Lung microvascular endothelial cell (primary cell): ENCODE results near the gene USP43. TPM values are rescaled to one million over a fixed set of nuclear protein-coding genes. Genes with fewer than 3 reads are reported as not detected.
"Not testable (repeated sequence)": the region's sequence is repeated elsewhere in the genome, so short reads cannot be mapped to it uniquely, and the experiment has no call there.

Experiments used
- DNase-seq, 2 donors: peaks; one replicate each; pipeline versions ENCODE4 v3.0.0 to v3.0.0-alpha.2; 2010; ENCODE audit warnings: low read depth in 2 of 2
- total RNA-seq: library from RNA; depleted of rRNA; stranded (reverse); fragments of >200 nt; gene quantifications from 2 replicates; pipeline ENCODE4 v1.2.1, GENCODE V29; 2014

The USP43 gene
- total RNA-seq, 1 donor from 2014 or later = not detected

DNA sequence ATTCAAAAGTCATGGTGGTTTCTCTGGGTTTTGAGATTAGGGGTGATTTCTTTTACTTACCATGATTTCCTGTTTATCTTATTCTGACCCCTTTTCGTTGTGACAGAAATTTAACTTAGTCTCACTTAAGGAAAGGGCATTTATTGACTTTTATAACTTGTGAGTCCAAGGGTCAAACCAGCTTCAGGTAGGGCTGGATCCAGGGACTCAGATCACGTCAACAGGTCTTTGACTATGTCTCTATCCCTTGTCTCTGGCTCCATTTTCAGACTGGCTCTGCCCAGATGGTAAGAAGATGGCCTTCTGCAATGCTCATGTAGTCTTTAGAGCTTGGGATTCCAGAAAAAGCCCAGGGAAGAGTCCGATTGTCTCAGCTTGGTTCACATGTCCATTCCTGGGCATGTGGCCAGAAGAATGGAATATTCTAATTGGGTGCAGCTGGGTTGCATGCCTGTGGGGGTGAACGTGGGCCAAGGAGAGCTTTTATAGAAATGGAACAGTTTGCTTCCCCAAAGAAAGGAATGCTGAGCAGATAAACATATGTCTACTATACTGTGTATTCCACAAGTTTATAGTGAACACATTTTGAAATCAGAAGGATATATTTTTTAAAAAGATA is 13.4 kb downstream of the USP43 start:
- no peak for DNase-seq

DNA sequence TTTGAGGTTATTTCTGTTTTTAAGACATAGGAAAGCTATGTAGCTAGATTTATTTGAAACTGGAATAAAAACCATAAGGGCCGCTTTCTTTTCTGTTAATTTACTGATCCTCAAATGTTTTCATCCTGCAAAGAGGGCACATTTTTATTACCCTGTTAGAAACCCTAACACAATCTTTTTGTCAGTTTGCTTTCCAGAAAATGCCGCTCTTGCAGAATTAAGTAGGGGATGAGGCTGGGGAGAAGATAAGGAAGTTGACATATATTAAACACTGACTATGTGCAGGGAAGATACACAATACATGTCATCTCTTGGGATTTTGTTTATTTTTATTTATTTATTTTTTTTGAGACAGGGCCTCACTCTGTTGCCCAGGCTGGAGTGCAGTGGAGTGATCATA is 15.7 kb downstream of the USP43 start:
- no peak for DNase-seq

DNA sequence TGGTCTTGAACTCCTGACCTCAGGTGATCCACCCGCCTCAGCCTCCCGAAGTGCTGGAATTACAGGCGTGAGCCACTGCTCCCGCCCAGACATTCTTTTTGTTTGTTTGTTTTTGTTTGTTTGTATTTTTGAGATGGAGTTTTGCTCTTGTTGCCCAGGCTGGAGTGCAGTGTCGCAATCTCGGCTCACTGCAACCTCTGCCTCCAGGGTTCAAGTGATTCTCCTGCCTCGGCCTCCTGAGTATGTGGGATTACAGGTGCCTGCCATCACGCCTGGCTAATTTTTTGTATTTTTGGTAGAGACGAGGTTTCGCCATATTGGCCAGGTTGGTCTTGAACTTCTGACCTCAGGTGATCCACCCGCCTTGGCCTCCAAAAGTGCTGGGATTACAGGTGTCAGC is 18.2 kb downstream of the USP43 start:
- DNase-seq = not testable (repeated sequence)

DNA sequence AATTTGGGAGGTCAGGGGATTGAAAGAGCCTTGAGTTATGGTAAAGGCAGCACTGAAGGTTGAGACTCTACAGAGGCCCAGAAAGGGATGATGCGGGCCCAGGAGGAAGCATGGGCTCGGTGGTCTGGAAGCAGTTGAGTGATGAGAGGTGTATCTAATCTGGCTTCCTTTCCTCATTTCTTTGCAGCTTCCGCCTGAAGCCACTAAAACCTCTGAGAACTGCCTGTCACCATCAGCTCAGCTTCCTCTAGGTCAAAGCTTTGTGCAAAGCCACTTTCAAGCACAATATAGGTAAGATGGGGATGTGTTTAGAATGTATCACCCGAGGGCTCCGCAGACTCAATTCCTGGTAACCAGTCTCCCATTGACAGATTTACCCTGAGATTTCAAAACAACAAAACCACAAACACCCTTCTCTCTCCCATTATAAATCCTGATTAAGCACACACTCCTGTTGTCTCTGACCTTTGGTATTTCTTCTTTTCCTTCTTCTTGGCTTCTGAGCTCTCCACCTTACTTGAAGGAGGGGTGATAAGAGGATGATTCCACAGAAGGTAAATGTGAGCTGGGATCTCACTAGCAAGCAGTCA is 21.2 kb downstream of the USP43 start:
- DNase-seq = no peak

DNA sequence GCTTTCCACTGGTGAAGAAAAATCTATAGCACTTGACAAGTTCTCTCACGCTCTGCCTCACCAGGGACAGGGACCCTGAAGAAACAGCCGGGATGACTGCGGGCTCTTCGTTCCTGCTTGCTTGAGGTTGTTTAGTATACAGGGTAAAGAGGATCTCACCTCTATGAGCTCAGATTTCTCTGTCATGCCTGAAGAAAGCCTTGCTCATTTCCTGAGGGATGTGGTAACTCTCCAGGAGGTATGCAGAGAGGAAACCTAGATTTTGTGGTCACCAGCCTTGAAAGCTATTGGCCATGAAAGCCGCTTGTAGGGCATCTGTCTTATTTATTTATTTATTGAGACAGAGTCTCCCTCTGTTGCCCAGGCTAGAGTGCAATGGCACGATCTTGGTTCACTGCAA is 23.2 kb downstream of the USP43 start:
- no peak for DNase-seq

DNA sequence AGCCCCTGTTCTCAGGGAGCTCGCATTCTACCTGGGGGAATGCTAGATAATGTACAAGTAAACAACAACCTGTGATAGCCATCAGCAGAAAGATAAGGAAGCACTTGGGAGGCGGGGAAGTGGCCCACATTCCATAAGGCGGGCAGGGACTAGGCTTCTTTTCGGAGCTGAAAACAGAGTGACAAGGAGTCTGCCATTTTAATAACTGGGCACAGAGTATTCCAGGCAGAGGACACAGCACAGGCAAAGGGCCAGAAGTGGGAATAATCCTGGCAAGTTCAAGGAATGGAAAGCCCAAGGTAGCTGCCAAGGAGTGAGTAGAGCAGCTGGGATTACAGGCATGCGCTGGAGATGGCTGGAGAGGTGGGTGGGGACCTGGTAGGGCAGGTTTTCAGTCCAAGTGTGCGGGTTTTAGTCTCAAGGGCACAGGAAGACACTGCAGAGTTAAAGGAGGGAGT is 24.3 kb downstream of the USP43 start:
- DNase-seq = no peak

DNA sequence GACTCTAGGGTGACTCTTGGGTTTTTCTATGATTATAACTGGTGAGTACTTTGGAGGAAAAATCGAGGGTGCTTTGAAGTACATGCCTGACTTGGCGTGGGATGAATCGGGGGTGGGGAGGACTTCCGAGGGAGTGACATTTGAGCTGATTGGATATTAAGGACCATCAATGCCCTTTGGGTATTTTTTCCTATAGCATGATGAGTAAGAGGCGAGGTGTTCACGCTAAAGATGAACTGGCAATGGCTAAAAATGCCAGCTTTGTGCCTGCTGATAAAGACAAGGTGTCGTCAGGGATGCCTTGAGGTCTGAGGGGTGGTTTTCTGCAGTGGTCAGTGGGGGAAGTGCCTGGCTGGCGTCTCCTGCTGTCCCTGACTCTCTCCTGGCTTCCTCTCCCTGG is 25.3 kb downstream of the USP43 start:
- no peak for DNase-seq

DNA sequence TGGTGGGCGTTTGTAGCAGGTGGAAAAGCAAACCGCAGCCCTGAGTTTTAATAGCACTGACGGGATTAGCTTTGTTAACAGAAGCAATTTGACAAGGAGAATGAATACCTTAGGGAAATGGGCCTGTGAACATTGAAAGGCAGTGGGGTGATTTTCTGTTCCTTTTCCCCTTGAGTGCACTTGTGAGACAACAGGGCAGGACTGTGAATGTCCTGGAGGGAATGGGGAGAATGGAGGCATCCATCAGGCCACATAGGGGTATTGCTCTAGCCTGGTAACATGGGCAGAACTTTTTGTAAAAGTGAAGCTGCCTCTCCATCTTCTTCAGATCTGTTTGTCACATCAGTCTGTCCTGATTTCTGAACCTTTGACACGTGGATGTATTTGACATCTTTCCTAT is 26.2 kb downstream of the USP43 start:
- no peak for DNase-seq

DNA sequence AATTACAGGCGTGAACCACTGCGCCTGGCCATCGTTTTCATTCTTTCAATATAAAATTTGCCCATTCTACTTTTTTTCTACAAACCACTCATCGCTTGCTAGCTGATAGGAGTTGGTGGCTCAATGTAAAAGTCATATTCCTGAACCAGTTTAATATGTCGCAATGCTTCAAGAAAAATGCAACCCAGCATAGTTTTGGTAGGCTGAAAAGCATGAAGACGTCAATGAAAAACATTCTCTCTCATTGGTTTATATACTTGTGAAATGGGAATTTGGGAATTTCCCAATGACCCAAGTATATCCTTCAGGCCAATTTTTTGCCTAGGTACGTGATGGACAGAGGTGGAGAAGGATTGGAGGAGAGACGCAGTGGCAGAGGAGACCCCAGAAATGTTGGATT is 26.9 kb downstream of the USP43 start:
- no peak for DNase-seq

DNA sequence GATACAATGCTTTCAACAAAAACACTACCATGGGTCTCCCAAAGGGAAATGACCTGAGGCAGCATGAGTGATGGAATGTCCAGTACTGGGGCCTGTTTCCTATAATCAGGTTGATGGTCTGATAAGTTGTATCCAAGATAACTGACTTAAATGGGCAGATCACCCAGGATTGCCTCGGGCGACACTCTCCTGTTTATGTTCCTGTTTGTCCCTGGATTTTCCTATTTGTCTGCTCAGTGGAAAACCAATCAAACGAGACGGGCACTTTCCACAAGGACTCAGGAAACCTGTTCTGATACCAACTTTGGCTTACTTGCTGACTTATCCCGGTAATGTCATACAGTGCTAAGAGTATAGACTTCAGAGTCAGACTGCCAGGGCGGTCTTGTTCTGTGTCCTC is 27.4 kb downstream of the USP43 start:
- DNase-seq = no peak

DNA sequence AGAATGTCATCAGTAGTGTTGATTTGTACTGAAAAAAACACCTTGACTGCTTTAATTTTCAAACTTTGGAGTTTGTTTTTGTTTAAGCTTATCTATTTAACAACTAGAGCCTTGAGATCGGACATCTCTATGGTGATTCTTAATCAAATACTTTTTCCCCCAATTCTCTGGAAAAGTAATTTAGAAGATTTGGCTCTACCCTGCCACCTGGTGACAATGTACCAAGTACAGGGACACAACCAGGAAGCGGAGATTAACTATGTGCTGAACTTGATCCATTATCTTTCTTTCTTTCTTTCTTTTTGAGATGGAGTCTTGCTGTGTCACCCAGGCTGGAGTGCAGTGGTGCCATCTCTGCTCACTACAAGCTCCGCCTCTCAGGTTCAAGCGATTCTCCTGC is 30.8 kb downstream of the USP43 start:
- peak in 1 of 2 donors; percentile 7 for DNase-seq

DNA sequence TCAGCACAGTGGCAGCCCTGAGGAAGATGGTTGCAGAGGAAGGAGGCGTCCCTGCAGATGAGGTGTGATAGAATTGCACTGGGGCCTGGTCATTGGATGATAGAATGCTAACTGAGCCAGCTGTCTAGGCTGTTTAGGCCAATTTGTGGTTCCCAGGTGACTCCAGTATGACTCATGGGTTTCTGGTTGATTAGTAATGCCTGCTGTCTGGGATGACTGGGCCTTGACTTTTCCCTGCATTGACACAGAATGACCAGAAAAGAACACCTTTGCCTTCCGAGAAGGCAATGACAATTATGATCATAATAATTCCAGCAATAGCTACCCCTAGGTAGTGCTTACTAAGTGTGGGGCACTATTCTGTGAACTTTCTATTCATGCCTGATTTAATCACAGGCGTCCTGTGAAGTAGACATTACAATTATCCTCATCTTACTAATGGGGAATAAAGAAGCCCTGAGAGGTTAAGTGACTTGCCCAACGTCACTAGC is 31.5 kb downstream of the USP43 start:
- DNase-seq = no peak

DNA sequence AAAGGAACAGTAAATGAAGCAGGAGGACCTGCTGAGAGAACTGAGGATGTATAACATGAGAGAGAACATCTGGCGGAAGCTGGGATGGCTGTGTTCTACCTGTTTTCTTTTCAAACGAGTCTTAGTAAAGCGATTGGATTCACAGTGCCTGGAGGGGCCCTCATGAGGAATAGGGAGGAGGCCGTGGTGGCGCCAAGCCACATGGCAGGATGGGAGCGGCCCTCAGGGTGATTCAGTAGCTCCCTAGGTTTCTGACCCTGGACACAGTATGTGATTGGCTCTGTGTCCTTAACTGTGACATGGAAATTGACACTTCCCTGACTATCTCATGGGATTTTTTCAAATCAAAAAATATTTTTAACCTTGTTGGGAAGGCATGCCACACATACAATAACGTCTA is 32.1 kb downstream of the USP43 start:
- no peak for DNase-seq

DNA sequence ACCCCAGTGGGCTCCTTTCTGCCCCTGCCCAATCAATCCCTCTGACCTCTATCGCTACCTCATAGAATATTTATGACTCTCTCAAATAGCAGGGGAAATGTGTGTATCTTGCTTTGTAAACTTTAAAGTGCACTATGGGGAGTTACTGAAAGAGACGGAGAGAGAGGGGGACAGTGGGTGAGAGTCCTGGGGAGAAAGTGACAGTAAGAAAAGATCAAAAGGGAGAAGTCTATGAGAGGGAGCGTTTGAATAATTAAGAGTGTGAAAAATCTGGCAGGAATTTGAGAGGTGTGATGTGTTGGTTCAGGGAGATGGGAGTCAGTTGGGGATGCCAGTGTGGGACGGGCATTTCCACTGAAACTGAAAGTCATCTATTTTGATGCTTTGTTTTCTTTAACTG is 32.6 kb downstream of the USP43 start:
- no peak for DNase-seq

DNA sequence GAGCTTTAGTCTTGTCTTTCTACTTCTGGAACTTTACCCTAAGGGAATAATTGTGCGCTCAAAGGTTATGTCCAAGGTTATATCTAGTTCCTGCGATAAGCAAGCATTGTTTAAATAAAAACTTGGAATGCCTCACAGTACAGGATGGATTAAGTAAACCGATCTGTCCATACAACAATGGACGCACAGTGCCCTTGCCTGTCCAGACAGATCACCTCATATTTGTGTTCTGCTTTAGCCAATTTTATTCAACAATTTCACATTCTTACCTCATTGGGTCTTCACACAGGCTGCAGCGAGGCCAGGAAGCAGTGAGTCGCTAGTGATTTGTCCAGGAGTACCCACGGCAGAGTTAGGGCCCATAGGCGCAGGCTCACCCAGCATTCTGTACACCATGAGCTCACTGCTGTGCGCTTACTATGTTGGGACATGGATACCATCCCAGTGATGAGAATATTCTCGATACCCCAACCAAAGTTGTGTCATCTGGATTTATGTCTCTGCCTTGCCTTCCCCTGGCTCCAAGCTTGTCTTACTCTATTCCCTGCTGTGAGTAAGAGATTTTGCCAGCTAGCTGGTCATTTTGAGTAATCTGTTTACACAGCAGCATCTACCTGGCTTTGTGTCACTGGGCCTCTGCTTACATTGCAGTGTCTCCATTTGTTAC is 39.8 kb downstream of the USP43 start:
- DNase-seq = no peak

DNA sequence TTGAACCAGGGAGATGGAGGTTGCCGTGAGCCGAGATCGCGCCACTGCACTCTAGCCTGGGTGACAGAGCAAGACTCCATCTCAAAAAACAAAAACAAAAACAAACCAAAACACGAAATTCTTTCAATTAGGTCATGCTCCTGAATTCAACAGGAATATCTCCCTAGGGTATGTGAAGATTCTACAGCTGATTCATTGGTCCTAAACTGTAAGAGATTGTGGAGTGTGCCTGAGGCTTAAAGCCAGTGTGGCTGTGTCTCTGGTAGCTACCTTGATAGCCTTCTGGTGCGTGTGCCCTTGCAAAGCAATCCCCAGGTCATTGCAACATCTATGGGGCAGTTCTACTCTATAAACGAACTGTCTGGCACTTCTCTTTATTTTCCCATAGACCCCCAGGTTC is 48.4 kb downstream of the USP43 start:
- DNase-seq = no peak

DNA sequence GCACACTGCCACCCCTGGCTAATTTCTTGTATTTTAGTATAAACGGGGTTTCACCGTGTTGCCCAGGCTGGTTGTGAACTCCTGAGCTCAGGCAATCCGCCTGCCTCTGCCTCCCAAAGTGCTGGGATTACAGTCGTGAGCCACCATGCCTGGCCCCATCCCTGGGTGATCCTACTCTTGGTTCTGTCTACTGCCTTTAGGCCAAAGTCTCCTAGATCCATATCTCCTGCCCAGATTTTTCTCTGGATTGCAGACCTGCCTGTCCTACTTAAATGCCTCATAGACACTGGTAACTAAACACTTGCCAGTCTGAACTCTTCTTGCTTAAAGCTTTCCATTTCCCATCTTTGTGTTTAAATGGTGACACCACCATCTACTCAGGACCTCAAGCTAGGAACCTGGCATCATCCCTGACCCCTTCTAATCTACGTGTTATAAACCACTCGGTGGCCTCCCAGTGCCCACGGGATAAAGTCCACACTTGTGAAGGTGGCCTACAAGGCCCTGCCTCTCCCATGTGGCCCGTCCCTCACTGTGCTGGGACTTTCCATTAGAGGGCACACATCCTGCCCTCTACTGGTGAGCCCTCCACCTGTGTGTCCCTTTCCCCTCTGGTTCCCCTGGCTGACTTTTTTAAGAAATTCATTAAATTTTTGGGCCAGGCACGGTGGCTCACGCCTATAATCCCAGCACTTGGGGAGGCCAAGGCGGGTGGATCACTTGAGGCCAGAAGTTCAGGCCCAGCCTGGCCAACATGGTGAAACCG is 51.1 kb downstream of the USP43 start:
- no peak for DNase-seq

DNA sequence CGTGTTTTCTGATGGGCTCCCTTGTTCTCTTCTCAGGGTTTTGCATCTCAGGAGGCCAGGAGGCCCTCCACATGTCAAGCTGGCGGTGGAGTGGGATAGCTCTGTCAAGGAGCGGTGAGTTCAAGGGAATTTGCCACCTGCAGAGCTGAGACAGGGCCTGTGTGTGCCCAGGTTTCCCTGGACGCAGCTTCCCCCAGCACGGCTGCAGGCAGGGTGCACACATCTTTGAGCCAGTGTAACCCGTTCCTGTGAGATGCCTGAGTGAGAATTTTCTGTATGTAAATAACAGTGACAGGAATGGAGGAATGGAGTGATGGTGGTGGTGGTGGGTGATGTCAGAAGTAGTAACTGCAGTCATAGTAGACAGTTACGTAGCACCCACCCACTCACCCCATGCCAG is 54.8 kb downstream of the USP43 start:
- no peak for DNase-seq

DNA sequence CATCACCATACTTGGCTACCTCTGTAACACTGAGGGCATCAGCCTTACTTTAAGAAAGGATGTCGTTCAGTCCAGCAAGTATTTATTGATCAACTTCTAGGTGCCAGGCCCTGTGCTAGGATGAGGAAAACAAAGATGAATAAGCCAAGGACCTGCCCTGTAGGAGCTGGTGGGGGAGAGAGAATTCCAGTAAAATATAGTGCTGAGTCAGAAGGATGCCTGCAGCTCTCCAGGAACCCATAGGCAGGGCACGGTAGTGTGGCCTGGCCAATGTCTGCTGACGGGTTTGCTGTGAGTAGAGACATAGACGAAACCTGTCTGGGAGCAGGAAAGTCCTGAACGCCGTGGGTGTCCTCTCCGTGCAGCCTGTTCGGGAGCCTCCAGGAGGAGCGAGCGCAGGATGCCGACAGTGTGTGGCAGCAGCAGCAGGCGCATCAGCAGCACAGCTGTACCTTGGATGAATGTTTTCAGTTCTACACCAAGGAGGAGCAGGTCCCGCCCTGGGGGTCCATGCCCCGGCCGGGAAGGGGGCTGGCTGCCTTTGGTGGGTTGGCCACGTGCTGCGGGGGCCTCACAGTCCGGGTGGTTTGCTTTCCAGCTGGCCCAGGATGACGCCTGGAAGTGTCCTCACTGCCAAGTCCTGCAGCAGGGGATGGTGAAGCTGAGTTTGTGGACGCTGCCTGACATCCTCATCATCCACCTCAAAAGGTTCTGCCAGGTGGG is 55.6 kb downstream of the USP43 start:
- DNase-seq = no peak

DNA sequence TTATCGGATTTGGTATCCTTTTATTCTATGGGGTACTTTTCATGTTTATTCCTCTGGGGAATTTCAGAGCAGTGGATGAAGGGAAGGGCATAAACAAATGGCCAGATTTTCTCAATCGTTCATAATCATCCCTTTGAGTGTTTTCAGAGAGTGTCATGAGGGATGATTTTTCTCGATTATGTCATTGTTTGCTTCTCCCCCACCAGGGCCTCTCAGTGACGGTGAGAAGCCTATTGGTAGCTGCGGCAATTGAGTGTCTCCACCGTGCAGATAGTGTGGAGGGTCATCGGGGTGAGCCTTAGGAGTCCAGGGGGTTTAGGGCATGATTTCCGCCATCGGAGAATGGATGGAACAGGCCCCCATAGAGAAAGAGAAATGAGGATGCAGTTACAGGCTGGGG is 57.2 kb downstream of the USP43 start:
- DNase-seq = no peak

DNA sequence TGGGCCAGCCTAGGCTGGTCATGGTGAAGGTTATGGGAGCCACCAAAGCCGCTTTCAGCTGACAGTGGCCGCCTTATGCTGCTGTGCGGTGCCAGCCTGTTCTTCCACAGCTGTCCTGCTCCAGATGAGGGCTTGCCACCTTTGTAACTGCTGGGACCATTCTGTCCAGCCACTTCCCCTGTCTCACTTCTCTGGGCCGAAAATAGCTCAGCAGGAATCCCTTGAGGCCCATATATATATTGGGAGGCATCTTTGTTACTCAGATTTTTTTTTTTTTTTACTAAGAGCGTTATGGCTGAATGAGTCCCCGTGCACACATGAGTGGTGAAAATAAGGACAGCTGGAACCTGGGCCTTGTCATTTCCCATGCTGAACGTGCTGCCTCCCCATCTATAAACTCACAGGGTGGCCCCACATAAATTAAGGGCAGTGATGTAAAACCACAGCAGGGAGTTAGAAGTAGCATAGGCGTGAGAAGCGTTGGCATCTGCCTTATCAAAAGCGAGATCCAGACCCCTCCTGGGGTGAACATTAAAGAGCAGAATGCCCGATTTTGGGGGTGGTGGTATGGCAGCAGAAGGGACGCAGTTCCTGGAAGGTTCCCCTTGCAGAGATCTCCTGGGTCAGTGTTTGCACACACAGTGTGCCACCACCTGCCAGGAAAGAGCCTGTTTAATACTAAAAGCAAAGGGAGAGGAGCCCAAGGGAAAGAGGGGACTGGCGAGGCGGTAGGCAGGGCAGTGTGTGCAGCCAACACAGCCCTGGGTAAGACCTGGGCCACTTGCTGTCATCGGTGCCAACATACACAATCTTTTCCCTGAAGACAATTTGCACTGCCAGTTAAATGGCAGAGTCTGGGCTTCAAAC is 57.8 kb downstream of the USP43 start:
- DNase-seq = no peak
